NOMO-1 treated with dmso at 0.1 percent for 144 hours (cell line): ENCODE results near the gene GNAS.
"Not testable (repeated sequence)": the region's sequence is repeated elsewhere in the genome, so short reads cannot be mapped to it uniquely, and the experiment has no call there.

Experiments
- DNase-seq: peaks from one replicate; lab custom pipeline; 2025; ENCODE audit not compliant: unreplicated experiment; lab: John Stamatoyannopoulos, UW

Gene GNAS

DNA sequence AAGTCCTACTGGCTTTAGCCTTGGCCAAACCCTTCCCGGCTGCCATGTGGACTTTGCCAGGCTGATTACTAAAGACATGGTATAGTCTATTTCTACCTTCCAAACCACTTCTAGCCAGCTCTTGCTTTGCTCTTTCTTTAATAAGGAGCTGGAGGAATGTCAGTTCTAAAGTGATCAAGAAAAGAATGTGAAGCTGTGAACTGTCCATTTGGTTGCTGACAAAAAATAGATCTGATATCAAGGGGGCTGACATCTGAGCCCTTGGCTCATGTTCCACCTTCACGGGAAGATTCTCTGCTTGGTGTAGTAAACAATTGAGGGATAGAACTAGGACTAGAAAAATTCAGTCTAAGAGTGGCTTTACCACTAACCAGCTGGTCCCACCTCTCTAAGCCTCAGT is 24.4 kb upstream of the GNAS start:
- no peak for DNase-seq

DNA sequence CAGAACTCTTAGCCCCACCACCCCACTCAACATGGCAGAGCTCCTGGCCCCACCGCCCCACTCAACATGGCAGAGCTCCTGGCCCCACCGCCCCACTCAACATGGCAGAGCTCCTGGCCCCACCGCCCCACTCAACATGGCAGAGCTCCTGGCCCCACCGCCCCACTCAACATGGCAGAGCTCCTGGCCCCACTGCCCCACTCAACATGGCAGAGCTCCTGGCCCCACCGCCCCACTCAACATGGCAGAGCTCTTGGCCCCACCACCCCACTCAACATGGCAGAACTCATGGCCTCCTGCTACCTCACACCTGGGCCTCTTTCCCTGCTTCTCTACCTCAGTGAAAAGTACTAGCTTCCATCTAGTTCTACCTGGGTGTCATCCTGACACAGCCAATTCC is 23.7 kb upstream of the GNAS start:
- not testable (repeated sequence) for DNase-seq

DNA sequence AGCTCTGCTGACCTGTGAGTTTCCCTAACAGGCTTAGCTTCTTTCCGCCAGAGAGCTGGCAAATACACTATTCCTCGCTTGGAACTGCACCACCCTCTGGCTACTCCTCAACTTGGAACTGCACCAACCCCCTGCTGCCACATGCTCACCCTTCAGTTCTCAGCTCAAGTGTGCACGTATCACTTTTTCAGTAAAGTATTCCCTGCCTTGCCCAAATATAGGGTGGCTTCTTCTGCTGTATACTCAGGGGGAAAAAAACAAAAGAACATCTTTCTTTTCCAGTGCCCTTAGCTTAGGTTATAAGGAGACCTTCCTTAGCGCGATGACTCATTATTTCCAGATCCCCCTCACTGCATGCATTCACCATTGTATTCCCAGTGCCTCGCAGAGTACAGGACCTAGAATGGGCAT is 23.0 kb upstream of the GNAS start:
- no peak for DNase-seq

DNA sequence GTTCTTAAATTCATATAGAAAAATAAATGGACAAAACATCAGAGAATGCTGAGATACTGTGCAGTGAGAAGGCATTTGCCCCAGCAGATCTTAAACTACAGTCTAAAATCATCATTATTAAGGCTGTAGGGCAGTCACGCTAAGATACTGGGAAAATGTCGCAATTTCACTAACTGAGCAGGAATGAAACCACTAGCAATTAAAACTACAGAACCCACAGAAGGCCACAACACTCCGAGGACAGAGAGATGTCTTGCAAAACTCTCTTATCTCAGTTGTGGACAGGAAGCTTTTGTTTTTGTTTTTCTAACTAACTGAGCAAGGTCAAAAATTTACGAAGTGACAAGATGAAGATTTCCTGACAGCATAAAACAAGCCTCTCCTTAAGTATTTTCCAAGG is 20.1 kb upstream of the GNAS start:
- peak; percentile 50 for DNase-seq

DNA sequence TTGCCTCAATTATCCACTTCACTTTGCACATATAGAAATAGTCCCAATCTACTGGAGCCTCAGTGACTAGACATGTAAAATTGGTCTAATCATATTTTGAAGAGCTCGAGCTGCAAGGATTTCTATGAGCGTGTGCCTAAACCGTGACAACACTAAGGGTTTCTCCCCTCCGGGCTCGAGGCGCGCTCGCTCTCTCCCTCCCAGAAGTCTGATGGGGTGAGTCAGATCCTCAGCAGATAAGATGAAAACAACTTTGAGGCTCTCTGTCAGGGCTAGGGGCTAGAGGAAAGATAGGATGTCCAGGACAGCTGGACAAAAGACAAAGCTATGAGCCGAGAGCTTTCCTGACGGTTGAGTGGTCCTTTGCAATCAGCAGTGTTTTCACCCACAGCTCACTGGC is 18.6 kb upstream of the GNAS start:
- no peak for DNase-seq

DNA sequence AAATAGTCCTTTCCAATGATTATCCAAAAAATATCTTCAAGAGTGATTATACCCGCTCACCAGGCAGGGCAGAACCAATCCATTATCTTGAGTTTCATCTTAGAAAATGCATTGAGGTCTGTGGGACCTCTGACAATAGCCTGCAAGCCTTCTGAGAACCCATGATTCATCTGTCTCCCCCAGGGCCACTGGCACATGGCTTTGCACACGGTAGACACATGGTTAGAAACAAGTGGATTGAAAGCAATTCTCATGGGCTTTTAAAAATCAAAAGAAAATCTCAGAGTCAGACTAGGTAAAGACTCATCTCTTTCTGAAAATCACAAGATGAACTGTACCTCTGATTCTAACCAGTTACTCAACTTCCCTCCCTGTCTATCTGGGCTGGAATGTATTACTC is 17.3 kb upstream of the GNAS start:
- no peak for DNase-seq

DNA sequence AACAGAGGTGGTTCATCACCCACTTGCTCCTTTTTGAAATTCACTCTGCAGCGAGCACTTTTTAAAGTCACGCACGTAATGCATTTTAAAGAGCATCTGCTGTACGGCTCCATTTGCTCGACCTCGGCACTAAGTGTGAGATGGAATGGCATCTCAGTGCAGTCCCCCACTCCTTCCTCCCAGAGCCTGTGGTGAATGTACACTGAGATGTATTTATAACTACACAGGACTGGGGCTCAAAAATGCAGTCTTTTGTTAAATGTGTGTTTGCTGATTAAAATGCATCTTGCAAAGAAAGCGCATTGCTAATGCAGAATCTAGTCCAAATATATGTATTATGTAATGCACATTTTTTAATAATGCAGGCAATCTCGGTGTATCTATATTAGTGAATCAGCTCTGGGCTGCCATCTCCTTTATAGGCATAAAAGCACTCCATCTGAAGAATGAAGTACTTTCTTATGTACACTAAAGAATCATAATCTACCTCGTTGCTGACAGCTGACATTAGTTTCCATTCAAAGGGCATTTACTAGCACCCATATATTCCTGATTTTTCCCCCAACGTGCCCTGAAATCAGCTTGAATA is 15.8 kb upstream of the GNAS start:
- no peak for DNase-seq

DNA sequence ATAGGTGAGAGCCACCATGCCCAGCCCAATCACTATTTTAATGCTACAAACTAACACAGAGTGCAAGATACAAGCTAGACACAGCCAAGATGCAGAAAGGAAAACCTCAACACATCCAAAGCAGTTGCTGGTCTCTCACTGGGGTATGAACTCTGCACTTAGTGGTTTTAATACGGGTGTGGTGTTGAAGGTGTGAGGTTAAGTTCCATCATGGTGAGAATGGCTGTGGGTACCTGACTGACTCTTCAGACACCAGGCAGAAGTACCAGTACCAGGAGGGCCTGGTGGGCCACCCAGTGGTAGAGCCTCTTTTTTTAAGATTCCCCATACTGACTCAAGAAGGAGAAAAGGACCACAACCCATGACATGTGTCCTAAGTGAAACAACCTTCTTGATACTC is 14.8 kb upstream of the GNAS start:
- DNase-seq: no peak

DNA sequence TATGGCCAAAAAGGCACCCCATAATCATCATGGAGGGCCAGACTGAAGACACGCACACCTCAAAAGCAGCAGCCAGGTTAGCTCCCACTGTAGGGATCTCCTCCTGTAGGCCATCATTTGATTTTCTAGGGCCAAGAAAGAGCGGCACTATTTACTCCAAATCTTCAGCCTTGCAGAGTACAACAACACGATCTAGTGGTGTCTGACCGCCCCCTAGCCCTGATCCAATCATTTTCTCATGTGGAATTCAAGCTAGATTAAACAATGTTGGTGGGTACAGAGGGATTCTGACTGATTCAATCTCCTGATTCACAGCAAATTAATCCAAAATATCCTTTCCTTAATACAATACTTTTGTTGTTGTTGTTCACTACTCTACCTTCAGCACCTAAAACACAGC is 14.3 kb upstream of the GNAS start:
- no peak for DNase-seq

DNA sequence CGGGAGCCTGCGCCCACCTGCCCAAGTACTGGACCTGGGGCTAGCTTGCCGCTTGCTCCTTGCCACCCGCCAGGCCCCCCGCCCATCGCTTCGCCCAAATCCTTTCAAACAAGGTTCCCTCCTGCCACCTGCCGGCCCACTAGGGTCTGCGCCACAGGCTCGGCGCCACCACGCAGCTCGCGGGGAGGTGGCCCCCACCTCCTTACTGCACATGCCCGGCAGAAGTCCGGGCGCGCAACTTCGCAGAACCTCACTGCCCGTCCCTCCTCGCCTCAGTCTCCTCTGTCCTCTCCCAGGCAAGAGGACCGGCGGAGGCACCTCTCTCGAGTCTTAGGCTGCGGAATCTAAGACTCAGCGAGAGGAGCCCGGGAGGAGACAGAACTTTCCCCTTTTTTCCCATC is 13.0 kb upstream of the GNAS start:
- no peak for DNase-seq

DNA sequence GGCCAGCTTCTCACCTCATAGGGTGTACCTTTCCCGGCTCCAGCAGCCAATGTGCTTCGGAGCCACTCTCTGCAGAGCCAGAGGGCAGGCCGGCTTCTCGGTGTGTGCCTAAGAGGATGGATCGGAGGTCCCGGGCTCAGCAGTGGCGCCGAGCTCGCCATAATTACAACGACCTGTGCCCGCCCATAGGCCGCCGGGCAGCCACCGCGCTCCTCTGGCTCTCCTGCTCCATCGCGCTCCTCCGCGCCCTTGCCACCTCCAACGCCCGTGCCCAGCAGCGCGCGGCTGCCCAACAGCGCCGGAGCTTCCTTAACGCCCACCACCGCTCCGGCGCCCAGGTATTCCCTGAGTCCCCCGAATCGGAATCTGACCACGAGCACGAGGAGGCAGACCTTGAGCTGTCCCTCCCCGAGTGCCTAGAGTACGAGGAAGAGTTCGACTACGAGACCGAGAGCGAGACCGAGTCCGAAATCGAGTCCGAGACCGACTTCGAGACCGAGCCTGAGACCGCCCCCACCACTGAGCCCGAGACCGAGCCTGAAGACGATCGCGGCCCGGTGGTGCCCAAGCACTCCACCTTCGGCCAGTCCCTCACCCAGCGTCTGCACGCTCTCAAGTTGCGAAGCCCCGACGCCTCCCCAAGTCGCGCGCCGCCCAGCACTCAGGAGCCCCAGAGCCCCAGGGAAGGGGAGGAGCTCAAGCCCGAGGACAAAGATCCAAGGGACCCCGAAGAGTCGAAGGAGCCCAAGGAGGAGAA is 12.3 kb upstream of the GNAS start:
- DNase-seq: no peak

DNA sequence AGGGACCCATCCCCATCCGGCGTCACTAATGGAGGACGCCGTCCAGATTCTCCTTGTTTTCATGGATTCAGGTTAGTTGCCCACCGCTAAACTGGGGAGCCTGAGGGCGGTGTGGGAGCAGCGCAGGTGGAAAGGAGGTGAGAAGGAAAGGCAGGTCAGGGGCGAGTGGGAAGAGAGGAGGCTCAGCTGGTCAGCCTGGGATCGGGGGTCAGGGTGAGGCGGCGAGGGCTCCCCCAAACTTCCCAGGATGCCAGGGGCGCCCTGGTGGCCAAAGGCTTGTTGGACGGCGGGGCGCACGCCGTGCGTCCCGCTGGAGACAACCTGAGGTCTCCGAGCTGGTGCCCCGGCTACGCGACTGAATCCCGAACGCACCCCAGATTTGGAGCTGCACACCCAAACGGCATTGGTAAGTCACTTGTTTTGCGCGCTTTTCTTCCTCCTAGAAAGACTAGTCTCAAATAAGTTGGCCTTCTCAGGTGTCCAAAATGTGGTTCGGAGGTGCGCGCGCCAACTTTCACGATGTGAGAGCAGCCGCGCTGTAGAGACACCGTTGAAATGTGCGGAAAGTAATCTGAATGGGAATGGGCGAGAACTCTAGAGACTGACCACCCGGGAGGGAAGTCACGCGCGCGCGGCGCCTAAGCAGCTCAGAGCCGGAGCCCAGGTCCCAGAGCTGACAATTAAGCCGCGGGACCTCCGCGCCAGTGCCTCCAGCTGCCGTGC is 11.5 kb upstream of the GNAS start:
- no peak for DNase-seq

DNA sequence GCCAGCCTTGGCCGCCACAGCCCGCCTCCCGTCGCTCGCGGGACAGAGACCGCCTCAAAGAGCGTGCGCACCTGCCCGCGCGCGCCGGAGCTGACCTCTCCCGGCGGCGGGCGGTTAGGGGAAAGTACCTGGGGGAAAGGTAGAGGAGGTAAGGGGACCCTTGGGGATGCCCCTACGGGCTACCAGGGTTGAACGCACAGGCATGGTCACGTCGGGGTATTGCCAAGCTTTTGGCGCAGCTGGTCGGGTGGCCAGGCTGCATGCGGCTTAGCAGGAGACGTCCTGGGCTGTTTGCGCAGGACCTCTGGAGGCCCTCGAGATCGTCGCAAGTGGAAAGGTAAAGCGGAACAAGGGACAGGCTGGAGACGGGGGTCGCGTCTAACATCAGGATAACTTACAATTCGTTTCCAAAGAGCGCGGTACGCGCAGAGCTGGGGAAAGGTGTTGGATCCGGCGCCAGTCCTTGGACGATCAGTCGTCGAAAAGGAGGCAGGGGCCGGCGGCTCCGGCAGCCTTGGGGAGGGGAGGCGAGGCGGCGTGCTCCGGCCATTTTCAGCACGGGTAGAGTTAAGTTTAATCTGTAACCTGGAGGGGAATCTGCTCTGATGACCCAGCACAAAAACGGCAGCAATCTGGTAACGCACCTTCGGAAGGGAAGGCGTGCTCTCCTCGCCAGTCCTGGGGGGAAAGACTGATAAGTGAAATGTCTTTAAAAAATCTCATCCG is 10.8 kb upstream of the GNAS start:
- DNase-seq: no peak

DNA sequence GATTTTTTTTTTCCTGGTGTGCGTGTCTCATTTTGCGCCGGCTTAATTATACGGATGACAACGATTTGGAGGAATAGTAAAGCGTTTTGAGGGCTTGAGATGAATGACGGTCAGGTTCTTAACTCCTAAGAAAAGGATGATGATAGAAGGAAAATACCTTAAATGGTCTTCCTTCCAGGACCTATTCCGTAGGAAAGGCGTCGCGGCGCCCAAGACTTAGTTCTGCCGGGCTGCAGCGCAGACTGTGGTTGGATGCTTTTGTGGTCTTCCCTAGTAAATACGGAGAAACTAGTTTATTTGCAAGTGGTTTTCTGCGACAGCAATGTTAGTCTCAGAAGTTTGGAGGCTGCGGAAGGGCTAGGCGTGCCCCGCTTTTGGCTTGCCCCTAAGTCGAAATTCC is 10.2 kb upstream of the GNAS start:
- no peak for DNase-seq

DNA sequence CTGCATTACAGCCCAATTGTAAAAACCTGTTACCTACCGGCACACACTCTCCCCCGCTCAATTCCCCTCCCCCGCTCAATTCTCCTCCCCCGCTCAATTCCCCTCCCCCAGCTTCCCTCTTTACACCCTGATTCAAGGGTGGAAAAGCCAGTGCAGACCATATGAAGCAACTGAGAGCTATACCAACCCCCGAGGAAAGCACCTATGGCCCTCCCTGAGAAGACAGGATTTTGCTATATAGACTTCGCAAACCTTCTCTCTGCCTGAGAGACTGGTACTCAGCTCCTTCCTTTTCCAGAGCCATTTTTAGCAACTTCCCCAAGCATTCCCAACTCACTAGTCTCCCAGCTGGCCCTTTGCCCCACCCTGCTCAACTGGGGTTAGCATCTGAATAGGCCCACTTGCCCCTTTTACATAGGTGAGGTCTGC is 9.4 kb upstream of the GNAS start:
- no peak for DNase-seq

DNA sequence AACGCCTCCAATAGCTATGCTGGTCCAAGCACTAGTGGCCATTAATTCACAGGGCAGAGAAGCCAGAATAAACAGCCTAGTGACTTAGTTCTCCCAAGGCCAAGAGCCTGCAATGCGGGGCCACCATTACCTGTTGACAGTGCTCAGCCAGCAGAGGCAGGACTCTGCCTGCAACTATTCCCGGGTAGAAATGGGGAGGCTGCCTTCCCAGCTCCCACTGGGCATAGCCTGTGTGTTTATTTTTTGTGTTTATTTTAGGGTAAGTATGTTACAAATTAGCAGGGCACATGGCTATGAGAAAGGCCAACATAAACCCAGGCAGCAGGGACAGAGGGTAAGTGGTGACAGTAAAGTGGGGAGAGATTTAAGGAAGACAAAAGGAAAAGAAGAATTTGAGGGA is 6.8 kb upstream of the GNAS start:
- DNase-seq: no peak

DNA sequence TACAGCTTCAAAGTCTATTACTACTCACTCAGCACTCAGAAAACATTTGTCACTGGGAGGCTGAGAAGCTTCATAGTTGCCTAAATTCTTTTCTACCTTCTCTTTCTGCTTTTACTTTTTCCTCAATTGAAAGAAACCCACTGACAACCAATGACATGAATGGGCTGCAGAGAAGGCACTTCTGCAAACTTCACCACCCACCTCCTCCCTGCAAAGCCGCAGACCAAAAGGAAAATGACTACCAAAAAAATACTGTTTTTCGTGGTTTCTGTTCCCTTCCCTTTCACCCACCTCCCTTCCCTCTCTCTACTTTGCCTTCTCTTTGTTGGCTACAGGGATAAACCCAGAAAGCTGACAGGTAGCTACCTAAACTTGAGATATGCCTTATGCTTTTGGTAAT is 5.1 kb upstream of the GNAS start:
- DNase-seq: peak; percentile 63

DNA sequence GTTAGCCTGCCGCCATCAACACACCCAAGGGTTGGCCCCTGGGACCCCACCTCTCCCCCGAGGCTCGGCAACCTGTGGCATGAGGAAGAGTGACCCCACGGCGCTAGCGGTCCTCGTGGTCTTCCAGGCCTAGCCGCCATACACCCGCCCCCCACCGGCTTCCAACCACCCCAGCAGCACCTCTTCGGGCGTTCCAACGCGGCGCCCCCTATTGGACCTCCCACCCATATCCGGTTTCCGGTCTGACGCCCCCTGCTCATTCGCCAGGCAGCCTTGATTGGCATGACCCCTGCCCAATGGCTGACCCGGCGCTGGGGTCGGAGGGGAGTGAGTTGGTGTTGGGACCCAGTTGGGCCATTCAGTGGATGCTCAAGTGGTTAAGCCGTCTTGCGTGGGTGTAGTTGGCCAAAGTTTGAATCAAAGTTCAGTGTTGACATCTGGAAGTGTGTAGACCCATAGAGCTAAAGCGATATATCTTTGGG is 1.8 kb upstream of the GNAS start, which contains the start of gene GNAS-AS1:
TSS of gene GNAS-AS1 (minus strand) at position 210 of the 482 bp plus-strand sequence.
- no peak for DNase-seq

DNA sequence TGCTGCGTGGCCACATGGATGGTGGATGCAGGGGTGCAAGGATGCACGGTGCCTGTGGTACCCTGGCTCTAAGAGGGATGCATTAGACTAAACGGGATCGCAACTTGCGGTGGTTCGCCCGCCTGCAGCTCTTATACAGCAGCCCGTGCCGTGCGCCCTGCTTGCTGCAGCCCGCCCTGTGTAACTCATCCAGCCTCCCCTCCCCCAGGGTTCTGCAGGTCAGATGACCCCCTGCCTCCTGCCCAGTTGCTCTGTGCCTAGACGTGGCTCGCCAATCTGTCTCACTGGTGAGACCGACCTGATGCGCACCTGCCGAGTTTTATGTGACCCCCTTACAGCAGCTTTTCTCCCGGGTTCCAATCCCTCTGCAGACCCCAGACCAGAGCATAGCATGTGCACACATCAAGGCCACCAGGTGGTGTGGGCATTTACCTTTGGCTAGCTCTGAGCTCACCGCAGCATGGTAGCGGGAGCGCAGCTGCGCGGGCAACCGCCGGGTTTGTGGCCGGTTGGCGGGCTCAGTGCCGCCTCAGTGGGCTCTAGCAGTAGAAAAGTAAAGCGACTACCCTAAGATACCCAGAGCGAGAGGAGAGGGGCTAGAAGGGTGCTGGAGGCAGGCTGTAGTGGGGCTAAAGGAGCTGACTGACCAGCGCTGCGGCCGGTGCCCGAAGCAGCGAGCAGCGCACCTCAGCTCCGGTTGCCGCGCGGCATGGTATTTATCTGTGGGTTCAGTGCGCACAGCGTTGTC is 1.1 kb upstream of the GNAS start:
- DNase-seq: no peak

DNA sequence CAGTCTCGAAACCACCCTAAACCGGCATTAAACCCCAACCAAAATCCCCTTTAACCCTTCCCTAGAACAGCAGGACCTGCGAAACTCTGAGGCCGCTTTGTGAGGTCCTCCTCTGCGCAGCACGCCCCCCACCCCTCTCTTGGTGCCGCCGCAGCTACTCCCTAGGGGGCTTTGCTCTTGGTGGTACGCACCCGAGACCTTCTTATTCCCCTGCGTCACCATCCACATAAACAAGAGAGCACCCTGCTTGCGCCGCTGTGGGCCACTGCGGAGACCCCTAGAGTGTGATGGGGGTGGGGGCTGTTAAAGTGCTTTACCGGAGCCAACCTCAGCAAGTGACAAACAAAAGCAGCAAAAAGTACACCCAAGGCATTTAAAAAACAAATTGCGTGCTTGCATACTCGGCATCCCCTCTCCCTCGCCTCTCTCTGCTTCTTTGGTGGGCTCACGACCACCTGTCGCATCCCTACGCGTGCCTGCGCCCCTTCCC is 502 bp upstream of the GNAS start:
- DNase-seq: no peak

DNA sequence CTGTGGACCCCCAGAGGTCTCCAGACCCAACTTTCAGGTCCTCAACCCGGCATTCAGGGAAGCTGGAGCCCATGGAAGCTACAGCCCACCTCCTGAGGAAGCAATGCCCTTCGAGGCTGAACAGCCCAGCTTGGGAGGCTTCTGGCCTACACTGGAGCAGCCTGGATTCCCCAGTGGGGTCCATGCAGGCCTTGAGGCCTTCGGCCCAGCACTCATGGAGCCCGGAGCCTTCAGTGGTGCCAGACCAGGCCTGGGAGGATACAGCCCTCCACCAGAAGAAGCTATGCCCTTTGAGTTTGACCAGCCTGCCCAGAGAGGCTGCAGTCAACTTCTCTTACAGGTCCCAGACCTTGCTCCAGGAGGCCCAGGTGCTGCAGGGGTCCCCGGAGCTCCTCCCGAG is 950 bp downstream of the GNAS start:
- DNase-seq: no peak
